ENCODE results near the gene EFHD2. TPM values are rescaled to one million over a fixed set of nuclear protein-coding genes. Genes with fewer than 3 reads are reported as not detected.

EFHD2 gene
- total RNA-seq, 4 donors from 2014 or later, result 88.0 to 188 (median 174) TPM

DNA sequence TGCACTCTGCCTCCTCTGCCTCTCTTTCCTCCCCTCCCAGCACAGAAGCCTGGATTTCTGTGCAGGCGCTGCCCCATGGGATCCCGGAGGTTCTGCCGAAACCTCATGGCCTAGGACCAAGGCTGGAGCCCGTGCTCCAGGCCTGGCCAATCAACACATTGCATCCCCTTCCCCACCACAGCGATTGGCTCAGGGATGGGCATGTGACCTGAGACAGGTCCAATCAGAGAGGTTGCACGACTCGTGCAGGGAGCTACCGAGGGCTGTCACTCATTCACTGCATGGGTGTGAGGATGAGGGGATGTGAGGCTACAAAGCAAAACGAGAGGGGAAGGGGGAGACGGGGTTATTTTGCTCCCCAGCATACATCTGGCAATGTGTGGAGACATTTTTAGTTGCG lies 62.9 kb downstream of the EFHD2 start:
- Histone ChIP-seq H3K4me3 (no peak overlapping the region), H3K9me3 (no peaks in the 10 kb centered on the region), H3K4me1 (no peaks in the 10 kb centered on the region), H3K27ac (no peak overlapping the region), H3K27me3 (no peaks in the 10 kb centered on the region), H3K36me3 (no peaks in the 10 kb centered on the region)
- 77 to 87% methylated on average over 6 to 11 of the region's 11 CpGs for WGBS, 2 donors (ENCODE audit: low coverage in 1 of 2)
- intact Hi-C loops (cut with DNase I; ENCODE audit: low total_unique reads) (no loop called here), in situ Hi-C loops (cut with MboI; ENCODE audit: low pct_ligation_motif_present in 1 of 4, low pct_unique_long_range_greater_than_20kb in 1 of 4, low sequenced_read_pairs in 3 of 4) (no loop called here)
- TF ChIP-seq POLR2A (IDR thresholded peaks at IDR 0.05) (no peak), EP300 (IDR thresholded peaks at IDR 0.05; ENCODE audit: low read depth) (no peak), POLR2AphosphoS5 (IDR thresholded peaks at IDR 0.05) (no peak)
- TF ChIP-seq, protein P1, sequence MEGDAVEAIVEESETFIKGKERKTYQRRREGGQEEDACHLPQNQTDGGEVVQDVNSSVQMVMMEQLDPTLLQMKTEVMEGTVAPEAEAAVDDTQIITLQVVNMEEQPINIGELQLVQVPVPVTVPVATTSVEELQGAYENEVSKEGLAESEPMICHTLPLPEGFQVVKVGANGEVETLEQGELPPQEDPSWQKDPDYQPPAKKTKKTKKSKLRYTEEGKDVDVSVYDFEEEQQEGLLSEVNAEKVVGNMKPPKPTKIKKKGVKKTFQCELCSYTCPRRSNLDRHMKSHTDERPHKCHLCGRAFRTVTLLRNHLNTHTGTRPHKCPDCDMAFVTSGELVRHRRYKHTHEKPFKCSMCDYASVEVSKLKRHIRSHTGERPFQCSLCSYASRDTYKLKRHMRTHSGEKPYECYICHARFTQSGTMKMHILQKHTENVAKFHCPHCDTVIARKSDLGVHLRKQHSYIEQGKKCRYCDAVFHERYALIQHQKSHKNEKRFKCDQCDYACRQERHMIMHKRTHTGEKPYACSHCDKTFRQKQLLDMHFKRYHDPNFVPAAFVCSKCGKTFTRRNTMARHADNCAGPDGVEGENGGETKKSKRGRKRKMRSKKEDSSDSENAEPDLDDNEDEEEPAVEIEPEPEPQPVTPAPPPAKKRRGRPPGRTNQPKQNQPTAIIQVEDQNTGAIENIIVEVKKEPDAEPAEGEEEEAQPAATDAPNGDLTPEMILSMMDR (IDR thresholded peaks at IDR 0.05), result no peak
- DNase-seq, result no peak

DNA sequence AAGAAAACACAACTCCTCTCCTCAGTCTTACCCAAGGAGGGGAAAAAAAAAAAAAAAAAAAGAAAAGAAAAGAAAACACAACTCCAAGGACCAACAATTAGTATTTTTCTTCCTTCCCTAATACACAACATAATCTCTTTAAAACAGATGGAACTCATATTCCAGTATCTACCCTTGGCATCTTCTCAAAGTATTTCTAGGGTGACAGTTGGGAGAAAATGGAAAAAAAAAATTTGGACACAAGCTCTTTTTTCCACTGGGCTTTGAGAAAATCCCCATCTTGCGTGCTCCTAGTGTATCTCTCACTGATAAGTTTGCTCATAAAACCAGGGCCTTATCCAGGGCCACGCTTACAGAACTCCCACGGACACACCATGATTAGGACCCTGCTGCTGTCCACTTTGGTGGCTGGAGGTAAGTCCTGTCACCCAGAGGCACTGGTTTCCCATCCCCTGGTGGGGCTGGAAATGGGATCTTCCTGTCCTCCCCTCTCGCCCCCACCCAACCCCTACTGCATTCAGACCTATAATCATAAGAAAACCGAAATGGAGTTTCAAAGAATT lies 66.1 kb downstream of the EFHD2 start, which contains the start of gene CELA2B:
CELA2B (plus strand) TSS at position 353 of the 563 bp plus-strand sequence; CDS start at position 375, 22 bp downstream.
- H3K36me3 ChIP-seq, result no peaks in the 10 kb centered on the region
- no peak within 1 kb of the TSS for H3K27ac ChIP-seq
- in situ Hi-C loops (cut with MboI; ENCODE audit: low pct_ligation_motif_present in 1 of 4, low pct_unique_long_range_greater_than_20kb in 1 of 4, low sequenced_read_pairs in 3 of 4), result no loop called here
- no peaks in the 10 kb centered on the region for H3K4me1 ChIP-seq
- no peak for DNase-seq
- no peaks in the 10 kb centered on the region for H3K9me3 ChIP-seq
- TF ChIP-seq POLR2AphosphoS5 (IDR thresholded peaks at IDR 0.05), result no peak
- TF ChIP-seq POLR2A (IDR thresholded peaks at IDR 0.05), result no peak
- no peak for TF ChIP-seq EP300 (IDR thresholded peaks at IDR 0.05; ENCODE audit: low read depth)
- TF ChIP-seq, protein P1 (IDR thresholded peaks at IDR 0.05), result no peak
- no peak within 1 kb of the TSS for H3K4me3 ChIP-seq
- H3K27me3 ChIP-seq, result no peaks in the 10 kb centered on the region
- intact Hi-C loops (cut with DNase I; ENCODE audit: low total_unique reads), result no loop called here
- 72 to 93% methylated on average over 5 of the region's 5 CpGs for WGBS, 2 donors (ENCODE audit: low coverage in 1 of 2)

DNA sequence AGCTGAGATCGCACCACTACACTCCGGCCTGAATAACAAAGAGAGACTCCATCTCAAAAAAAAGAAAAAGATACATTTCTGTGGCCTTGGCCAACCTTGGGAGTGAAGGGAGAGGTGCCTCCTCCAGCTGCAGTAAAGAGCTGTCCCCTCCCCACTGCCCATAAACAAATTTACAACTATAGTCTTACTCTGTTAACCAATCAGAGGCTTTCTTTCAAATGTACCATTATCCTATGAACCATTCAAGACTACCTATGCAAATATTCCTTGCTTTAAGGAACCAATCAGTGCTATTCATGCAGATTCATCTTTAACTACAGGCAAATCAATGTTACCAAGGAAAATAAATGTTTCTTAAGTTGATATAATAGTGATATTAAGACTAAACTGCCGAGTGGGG lies 67.2 kb downstream of the EFHD2 start:
- WGBS, 2 donors (ENCODE audit: low coverage in 1 of 2), result 63 to 79% methylated on average over 1 to 3 of the region's 3 CpGs
- TF ChIP-seq POLR2A (IDR thresholded peaks at IDR 0.05), result no peak
- TF ChIP-seq, protein P1 (IDR thresholded peaks at IDR 0.05), result no peak
- TF ChIP-seq EP300 (IDR thresholded peaks at IDR 0.05; ENCODE audit: low read depth), result no peak
- TF ChIP-seq POLR2AphosphoS5 (IDR thresholded peaks at IDR 0.05), result no peak
- H3K36me3 ChIP-seq, result no peaks in the 10 kb centered on the region
- no peak overlapping the region for H3K4me3 ChIP-seq
- no peaks in the 10 kb centered on the region for H3K27me3 ChIP-seq
- DNase-seq, result no peak
- H3K9me3 ChIP-seq, result no peaks in the 10 kb centered on the region
- no peaks in the 10 kb centered on the region for H3K4me1 ChIP-seq
- H3K27ac ChIP-seq, result no peak overlapping the region
- in situ Hi-C loops (cut with MboI; ENCODE audit: low pct_ligation_motif_present in 1 of 4, low pct_unique_long_range_greater_than_20kb in 1 of 4, low sequenced_read_pairs in 3 of 4) (no loop called here), intact Hi-C loops (cut with DNase I; ENCODE audit: low total_unique reads) (no loop called here)

GRCh38 chr1:15477646-15478212 lies 68.0 kb downstream of the EFHD2 start:
- Histone ChIP-seq H3K4me3 (no peak overlapping the region), H3K36me3 (no peaks in the 10 kb centered on the region), H3K4me1 (no peaks in the 10 kb centered on the region), H3K27me3 (no peaks in the 10 kb centered on the region), H3K27ac (no peak overlapping the region), H3K9me3 (no peaks in the 10 kb centered on the region)
- TF ChIP-seq, protein P1 (IDR thresholded peaks at IDR 0.05), result no peak
- TF ChIP-seq EP300 (IDR thresholded peaks at IDR 0.05; ENCODE audit: low read depth) (no peak), POLR2A (IDR thresholded peaks at IDR 0.05) (no peak), POLR2AphosphoS5 (IDR thresholded peaks at IDR 0.05) (no peak)
- WGBS, 2 donors (ENCODE audit: low coverage in 1 of 2), result 48 to 70% methylated on average over 2 to 5 of the region's 5 CpGs
- no peak for DNase-seq
- in situ Hi-C loops (cut with MboI; ENCODE audit: low pct_ligation_motif_present in 1 of 4, low pct_unique_long_range_greater_than_20kb in 1 of 4, low sequenced_read_pairs in 3 of 4), result no loop called here
- intact Hi-C loops (cut with DNase I; ENCODE audit: low total_unique reads), result no loop called here

Other genes starting within 250 kb of the EFHD2 start
- gene FHAD1, start 162.7 kb upstream of the EFHD2 start, total RNA-seq, result under 1 TPM in 2 of 4 donors, not detected in 2; 0.75 to 0.82 TPM
- gene CTRC, start 28.6 kb downstream of the EFHD2 start, total RNA-seq, result under 1 TPM in 1 of 4 donors, not detected in 3; 0.64 TPM
- not detected for gene CELA2A, start 46.8 kb downstream of the EFHD2 start, total RNA-seq
- not detected for gene CELA2B, start 66.2 kb downstream of the EFHD2 start, total RNA-seq
- gene CASP9, start 114.3 kb downstream of the EFHD2 start, total RNA-seq, result 100 to 1,000 TPM in 1 of 4 donors, 10 to 100 TPM in 3; 19.1 to 151 (median 25.2) TPM
- gene DNAJC16, start 117.0 kb downstream of the EFHD2 start, total RNA-seq, result 10 to 100 TPM in 3 of 4 donors, 1 to 10 TPM in 1; 7.8 to 30.3 (median 19.7) TPM
- gene AGMAT, start 175.2 kb downstream of the EFHD2 start, total RNA-seq, result 10 to 100 TPM in 2 of 4 donors, 1 to 10 TPM in 2; 6.7 to 24.1 (median 13.7) TPM
- 10 to 100 TPM; 28.1 to 95.4 (median 42.9) TPM for gene DDI2, start 207.6 kb downstream of the EFHD2 start, total RNA-seq

All from transverse colon (tissue), 4 donors.